Measurements from ENCODE around the gene SERPINA6. TPM values are rescaled to one million over a fixed set of nuclear protein-coding genes. Genes with fewer than 3 reads are reported as not detected.

SERPINA6 gene
- total RNA-seq, 1 experiment from 2014 or later: not detected

DNA sequence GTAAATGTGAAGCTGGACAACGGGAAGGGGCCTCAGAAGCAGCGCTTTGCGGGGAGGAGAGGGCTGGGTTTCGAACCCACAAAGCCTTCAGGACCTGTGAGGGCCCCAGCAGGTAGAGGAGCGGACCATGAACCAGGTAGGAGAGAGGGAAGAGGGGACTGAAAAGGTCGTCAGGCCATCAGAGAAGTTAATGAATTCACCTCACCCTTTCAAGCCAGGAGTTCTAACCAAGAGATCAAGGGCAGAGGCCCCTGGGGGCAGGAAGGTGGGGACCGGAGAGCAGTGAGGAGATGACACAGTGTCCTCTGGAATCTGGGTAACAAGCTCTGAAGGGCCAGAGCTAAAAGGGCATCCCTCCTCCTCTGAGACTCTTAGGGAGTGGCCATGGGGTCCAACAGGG lies 45.8 kb upstream of the SERPINA6 start:
- TF ChIP-seq, protein P1, sequence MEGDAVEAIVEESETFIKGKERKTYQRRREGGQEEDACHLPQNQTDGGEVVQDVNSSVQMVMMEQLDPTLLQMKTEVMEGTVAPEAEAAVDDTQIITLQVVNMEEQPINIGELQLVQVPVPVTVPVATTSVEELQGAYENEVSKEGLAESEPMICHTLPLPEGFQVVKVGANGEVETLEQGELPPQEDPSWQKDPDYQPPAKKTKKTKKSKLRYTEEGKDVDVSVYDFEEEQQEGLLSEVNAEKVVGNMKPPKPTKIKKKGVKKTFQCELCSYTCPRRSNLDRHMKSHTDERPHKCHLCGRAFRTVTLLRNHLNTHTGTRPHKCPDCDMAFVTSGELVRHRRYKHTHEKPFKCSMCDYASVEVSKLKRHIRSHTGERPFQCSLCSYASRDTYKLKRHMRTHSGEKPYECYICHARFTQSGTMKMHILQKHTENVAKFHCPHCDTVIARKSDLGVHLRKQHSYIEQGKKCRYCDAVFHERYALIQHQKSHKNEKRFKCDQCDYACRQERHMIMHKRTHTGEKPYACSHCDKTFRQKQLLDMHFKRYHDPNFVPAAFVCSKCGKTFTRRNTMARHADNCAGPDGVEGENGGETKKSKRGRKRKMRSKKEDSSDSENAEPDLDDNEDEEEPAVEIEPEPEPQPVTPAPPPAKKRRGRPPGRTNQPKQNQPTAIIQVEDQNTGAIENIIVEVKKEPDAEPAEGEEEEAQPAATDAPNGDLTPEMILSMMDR (IDR thresholded peaks at IDR 0.05; ENCODE audit: unreplicated experiment): no peak
- H3K9me3 Mint-ChIP-seq (ENCODE audit: unreplicated experiment): no peaks in the 10 kb centered on the region
- no TSS peak for BruUV-seq (replicated peaks)
- intact Hi-C loops (cut with micrococcal nuclease): no loop called here
- no peak for DNase-seq (ENCODE audit: unreplicated experiment)
- no peaks in the 10 kb centered on the region for H3K36me3 Mint-ChIP-seq (ENCODE audit: insufficient read depth, unreplicated experiment)
- ChIA-PET CTCF (no interaction called here), POLR2A (interaction anchor here (1.1 kb wide), 1 partner anchor 13 kb away, joined by 3 read pairs; no protein-coding TSS in a partner anchor)
- H3K4me1 Mint-ChIP-seq (ENCODE audit: insufficient read depth, unreplicated experiment): peaks cover 8% of the 10 kb centered on the region
- no peaks in the 10 kb centered on the region for H3K27me3 Mint-ChIP-seq (ENCODE audit: insufficient read depth, unreplicated experiment)
- no peak overlapping the region for H3K27ac Mint-ChIP-seq (ENCODE audit: low read depth, unreplicated experiment)
- H3K4me3 Mint-ChIP-seq (ENCODE audit: unreplicated experiment): no peak overlapping the region

DNA sequence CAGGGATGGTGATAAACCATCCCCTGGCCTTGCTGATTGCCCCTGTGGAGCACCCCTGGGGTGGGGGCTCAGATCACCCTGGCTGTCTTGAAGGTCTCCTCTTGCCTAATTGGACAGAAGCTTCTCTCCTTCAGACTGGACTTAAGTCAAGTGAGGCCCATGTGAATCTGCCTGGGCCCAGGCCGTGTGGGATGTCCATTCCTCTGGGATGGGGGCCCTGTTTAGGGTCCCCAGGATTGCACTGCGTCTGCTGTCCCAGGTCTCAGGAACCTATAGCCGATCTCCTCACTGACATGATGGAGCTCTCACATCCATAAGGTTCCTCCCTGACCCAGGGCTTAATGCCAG lies 45.1 kb upstream of the SERPINA6 start:
- POLR2A ChIA-PET: interaction anchor here (0.9 to 1.1 kb wide), 2 partner anchors 11 to 14 kb away, joined by 3 read pairs; no protein-coding TSS in a partner anchor
- TF ChIP-seq, protein P1 (IDR thresholded peaks at IDR 0.05; ENCODE audit: unreplicated experiment): no peak
- BruUV-seq (replicated peaks): no TSS peak
- Mint-ChIP-seq H3K27ac (ENCODE audit: low read depth, unreplicated experiment) (no peak overlapping the region), H3K4me3 (ENCODE audit: unreplicated experiment) (no peak overlapping the region), H3K36me3 (ENCODE audit: insufficient read depth, unreplicated experiment) (no peaks in the 10 kb centered on the region), H3K4me1 (ENCODE audit: insufficient read depth, unreplicated experiment) (peaks cover under 1% of the 10 kb centered on the region), H3K27me3 (ENCODE audit: insufficient read depth, unreplicated experiment) (no peaks in the 10 kb centered on the region), H3K9me3 (ENCODE audit: unreplicated experiment) (no peaks in the 10 kb centered on the region)
- no peak for DNase-seq (ENCODE audit: unreplicated experiment)
- CTCF ChIA-PET: interaction anchor here (0.9 kb wide), 1 partner anchor 91 kb away, joined by 3 read pairs; no protein-coding TSS in a partner anchor
- intact Hi-C loops (cut with micrococcal nuclease): no loop called here

DNA sequence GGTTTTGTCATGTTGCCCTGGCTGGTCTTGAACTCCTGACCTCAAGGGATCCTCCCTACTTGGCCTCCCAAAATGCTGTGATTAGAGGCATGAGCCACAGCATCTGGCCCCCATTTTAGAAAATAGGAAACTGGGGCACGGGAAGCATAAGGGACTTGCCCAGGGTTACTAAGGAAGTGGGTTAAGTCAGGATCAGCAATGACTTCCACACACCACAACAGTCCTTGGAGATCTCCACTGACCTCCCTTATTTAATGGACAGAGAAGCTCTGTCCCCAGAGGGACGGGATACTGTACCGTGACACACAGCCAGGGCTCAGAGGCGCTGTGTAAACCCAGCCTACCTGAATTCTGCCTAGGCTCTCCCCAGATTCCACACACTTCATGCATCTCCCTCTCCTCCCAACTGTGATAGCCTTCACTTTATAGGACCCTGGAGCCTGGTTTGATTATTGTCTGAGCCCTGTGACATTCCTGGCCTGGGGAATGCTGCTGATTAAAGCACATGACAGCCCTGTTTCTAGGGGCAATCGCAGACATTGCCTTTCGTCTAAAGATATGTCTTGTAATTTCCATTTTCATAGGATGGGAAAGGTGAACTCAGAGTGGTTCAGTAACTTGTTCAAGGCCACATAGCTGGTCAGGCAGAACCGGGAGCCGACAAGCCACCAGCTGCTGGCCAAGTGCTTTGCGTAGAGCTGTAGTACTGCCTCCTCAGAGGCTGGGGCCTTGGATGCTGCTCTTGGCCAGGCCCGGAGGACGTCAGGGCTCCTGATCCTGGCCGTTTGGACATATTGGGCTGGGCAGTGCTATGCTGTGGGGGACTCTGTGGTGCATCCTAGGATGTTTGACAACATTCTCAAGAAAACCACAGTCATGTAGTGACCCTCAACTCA lies 44.5 kb upstream of the SERPINA6 start:
- H3K27me3 Mint-ChIP-seq (ENCODE audit: insufficient read depth, unreplicated experiment): no peaks in the 10 kb centered on the region
- H3K27ac Mint-ChIP-seq (ENCODE audit: low read depth, unreplicated experiment): no peak overlapping the region
- intact Hi-C loops (cut with micrococcal nuclease): no loop called here
- no peaks in the 10 kb centered on the region for H3K4me1 Mint-ChIP-seq (ENCODE audit: insufficient read depth, unreplicated experiment)
- TF ChIP-seq, protein P1 (IDR thresholded peaks at IDR 0.05; ENCODE audit: unreplicated experiment): no peak
- no peaks in the 10 kb centered on the region for H3K9me3 Mint-ChIP-seq (ENCODE audit: unreplicated experiment)
- POLR2A ChIA-PET: interaction anchor here (0.9 kb wide), 1 partner anchor 12 kb away, joined by 3 read pairs; no protein-coding TSS in a partner anchor
- H3K36me3 Mint-ChIP-seq (ENCODE audit: insufficient read depth, unreplicated experiment): no peaks in the 10 kb centered on the region
- no peak for DNase-seq (ENCODE audit: unreplicated experiment)
- no TSS peak for BruUV-seq (replicated peaks)
- no peak overlapping the region for H3K4me3 Mint-ChIP-seq (ENCODE audit: unreplicated experiment)
- CTCF ChIA-PET: interaction anchor here (0.9 kb wide), 1 partner anchor 91 kb away, joined by 3 read pairs; no protein-coding TSS in a partner anchor

DNA sequence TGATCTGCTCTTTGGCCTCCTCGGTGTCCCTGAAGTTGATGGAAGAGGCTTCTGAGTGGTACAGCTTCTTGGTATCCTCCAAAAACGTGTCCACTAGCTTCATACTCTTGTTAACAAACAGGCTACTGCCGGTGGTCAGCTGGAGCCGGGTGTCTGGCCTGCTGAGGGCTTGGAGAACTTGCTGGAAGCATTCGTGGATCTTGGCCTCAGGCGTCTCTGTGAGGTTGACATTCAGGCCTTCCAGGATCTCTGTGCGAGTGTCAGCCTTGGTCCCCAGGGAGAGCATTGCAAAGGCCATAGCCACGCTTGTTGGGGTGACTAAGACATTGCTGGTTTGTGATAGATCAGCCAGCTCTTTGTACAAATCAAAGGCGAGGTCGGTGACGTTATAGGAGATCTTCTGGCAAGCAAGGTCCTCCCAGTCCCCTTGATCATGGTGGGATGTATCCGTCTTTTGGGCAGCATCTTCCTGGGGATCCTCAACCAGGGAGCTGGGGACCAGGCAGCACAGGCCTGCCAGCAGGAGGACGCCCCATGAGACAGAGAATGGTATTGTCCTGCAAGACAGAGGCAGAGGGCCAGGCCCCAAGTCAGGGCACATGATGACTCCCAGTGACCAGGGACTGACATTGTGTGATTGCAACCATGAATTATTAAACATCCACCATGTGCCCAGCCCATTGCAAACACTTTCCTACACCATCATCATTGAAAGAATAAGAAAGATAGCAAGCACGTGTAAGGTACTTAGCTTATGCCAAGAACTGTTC lies 43.2 kb upstream of the SERPINA6 start, which contains the start of gene SERPINA2:
SERPINA2 (minus strand) TSS at position 553 of the 770 bp plus-strand sequence.
- no peak within 1 kb of the TSS for H3K27ac Mint-ChIP-seq (ENCODE audit: low read depth, unreplicated experiment)
- no TSS peak for BruUV-seq (replicated peaks)
- intact Hi-C loops (cut with micrococcal nuclease): no loop called here
- no peaks in the 10 kb centered on the region for H3K4me1 Mint-ChIP-seq (ENCODE audit: insufficient read depth, unreplicated experiment)
- TF ChIP-seq, protein P1 (IDR thresholded peaks at IDR 0.05; ENCODE audit: unreplicated experiment): no peak
- no peaks in the 10 kb centered on the region for H3K27me3 Mint-ChIP-seq (ENCODE audit: insufficient read depth, unreplicated experiment)
- no peaks in the 10 kb centered on the region for H3K9me3 Mint-ChIP-seq (ENCODE audit: unreplicated experiment)
- POLR2A ChIA-PET: no interaction called here
- no peaks in the 10 kb centered on the region for H3K36me3 Mint-ChIP-seq (ENCODE audit: insufficient read depth, unreplicated experiment)
- CTCF ChIA-PET: no interaction called here
- no peak within 1 kb of the TSS for H3K4me3 Mint-ChIP-seq (ENCODE audit: unreplicated experiment)
- no peak for DNase-seq (ENCODE audit: unreplicated experiment)

Measured in MCF 10A (cell line).